Esophagus muscularis mucosa (tissue), 3 donors: ENCODE results near the gene FBXW5.

Experiments
- CTCF ChIP-seq, 3 experiments: fragments of 200-600 bp in 2 of 3; fragments of 450-650 bp in 1 of 3; sonication (generic) in 2 of 3; IDR thresholded peaks; one replicate each; pipeline ENCODE4 v1.5.1; 2017 to 2019; ENCODE audit warnings: antibody characterized with exemption in 3 of 3, mild to moderate bottlenecking in 2 of 3, moderate library complexity in 1 of 3
- POLR2A ChIP-seq: fragments of 450-650 bp; IDR thresholded peaks from one replicate; pipeline ENCODE4 v1.6.1; 2017; ENCODE audit warnings: antibody characterized with exemption, moderate library complexity, mild to moderate bottlenecking, low read depth
- POLR2AphosphoS5 ChIP-seq, 2 donors: sonication (generic); formaldehyde crosslinking; IDR thresholded peaks; one replicate each; pipeline ENCODE4 v1.6.1; 2017; ENCODE audit warnings: antibody characterized with exemption in 2 of 2

- TF ChIP-seq POLR2AphosphoS5 (IDR thresholded peaks at IDR 0.05) (no peak), CTCF (IDR thresholded peaks at IDR 0.05) (no peak), POLR2A (no peak)
These were observed 45.8 kb upstream of the FBXW5 start for GRCh38 chr9:136990242-136990911.
